ENCODE results near the gene STOM.

GRCh38 chr9:121292051-121292450 lies 78.0 kb downstream of the STOM start:
- no peak for TF ChIP-seq CTCF (IDR thresholded peaks at IDR 0.05; ENCODE audit: low read length)
- TF ChIP-seq EZH2 (IDR thresholded peaks at IDR 0.05; ENCODE audit: borderline replicate concordance, low read length), result no peak
